Testis (tissue), 2 donors: ENCODE data around the gene GP1BA.

ENCODE experiments used
- CTCF ChIP-seq, 3 experiments: fragments of 450-650 bp in 2 of 3; fragments of 200-600 bp in 1 of 3; sonication (generic) in 1 of 3; IDR thresholded peaks; one replicate each; pipeline ENCODE4 v1.5.1; 2016 to 2019; ENCODE audit warnings: antibody characterized with exemption in 3 of 3, mild to moderate bottlenecking in 2 of 3, moderate library complexity in 1 of 3
- POLR2A ChIP-seq: fragments of 450-650 bp; IDR thresholded peaks from one replicate; pipeline ENCODE4 v1.6.1; 2017; ENCODE audit warnings: antibody characterized with exemption, mild to moderate bottlenecking, moderate library complexity

- TF ChIP-seq CTCF (IDR thresholded peaks at IDR 0.05) = no peak
- no peak for TF ChIP-seq POLR2A
These were observed 30.3 kb upstream of the GP1BA start for GRCh38 chr17:4901648-4902344.
